Fibroblast of skin of scalp (primary cell): ENCODE results near the gene EGFL7.

Source experiments
- DNase-seq: peaks from one replicate; pipeline ENCODE4 v3.0.0-alpha.2; 2013

The EGFL7 gene

GRCh38 chr9:136673975-136674785 is 11.5 kb downstream of the EGFL7 start:
- no peak for DNase-seq

- no peak for DNase-seq
Observed at GRCh38 chr9:136674786-136675349, 12.2 kb downstream of the EGFL7 start.

- no peak for DNase-seq
Observed at GRCh38 chr9:136675477-136676296, 13.0 kb downstream of the EGFL7 start.

GRCh38 chr9:136676297-136676794 is 13.6 kb downstream of the EGFL7 start:
- no peak for DNase-seq

GRCh38 chr9:136676920-136677686 is 14.4 kb downstream of the EGFL7 start:
- DNase-seq: no peak

GRCh38 chr9:136678034-136678433 is 15.3 kb downstream of the EGFL7 start:
- DNase-seq: no peak

GRCh38 chr9:136678624-136679023 is 15.9 kb downstream of the EGFL7 start:
- no peak for DNase-seq

GRCh38 chr9:136679431-136679941 is 16.8 kb downstream of the EGFL7 start:
- DNase-seq: no peak

GRCh38 chr9:136681029-136681428 is 18.3 kb downstream of the EGFL7 start:
- no peak for DNase-seq

GRCh38 chr9:136681945-136682699 is 19.4 kb downstream of the EGFL7 start:
- no peak for DNase-seq

GRCh38 chr9:136682710-136683109 is 20.0 kb downstream of the EGFL7 start:
- no peak for DNase-seq

GRCh38 chr9:136683173-136683745 is 20.5 kb downstream of the EGFL7 start:
- no peak for DNase-seq

- DNase-seq: no peak
Observed at GRCh38 chr9:136683755-136684154, 21.0 kb downstream of the EGFL7 start.

- no peak for DNase-seq
Observed at GRCh38 chr9:136684339-136684738, 21.6 kb downstream of the EGFL7 start.

GRCh38 chr9:136684799-136685198 is 22.1 kb downstream of the EGFL7 start:
- no peak for DNase-seq

GRCh38 chr9:136685216-136685615 is 22.5 kb downstream of the EGFL7 start:
- DNase-seq: no peak

- no peak for DNase-seq
Observed at GRCh38 chr9:136685790-136686533, 23.2 kb downstream of the EGFL7 start.

GRCh38 chr9:136686534-136686793 is 23.7 kb downstream of the EGFL7 start:
- no peak for DNase-seq

- DNase-seq: peak; percentile 44
Observed at GRCh38 chr9:136686794-136687711, 24.3 kb downstream of the EGFL7 start, which contains the start of gene AGPAT2. Gene AGPAT2 (minus strand): TSS chr9:136687457. CDS start chr9:136687357, 100 bp downstream.
